ENCODE results near the gene ABCG1.

Gene ABCG1

DNA sequence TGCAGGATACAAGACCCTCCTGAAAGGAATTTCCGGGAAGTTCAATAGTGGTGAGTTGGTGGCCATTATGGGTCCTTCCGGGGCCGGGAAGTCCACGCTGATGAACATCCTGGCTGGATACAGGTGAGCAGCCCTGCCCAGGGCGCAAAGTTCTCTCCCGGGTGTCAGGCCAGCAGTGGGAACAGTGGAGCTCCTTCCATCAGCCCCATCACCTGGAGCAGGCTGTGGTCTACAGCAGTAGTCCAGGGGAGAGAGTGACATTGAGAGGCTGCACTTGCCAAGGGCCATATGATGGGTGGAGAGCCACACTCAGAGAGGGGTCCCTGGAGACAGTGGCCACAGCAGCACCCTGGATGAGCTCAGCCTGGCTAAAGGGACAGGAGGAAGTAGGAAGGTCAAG, 52.1 kb downstream of the ABCG1 start:
- DNase-seq (ENCODE audit: low spot score): no peak

DNA sequence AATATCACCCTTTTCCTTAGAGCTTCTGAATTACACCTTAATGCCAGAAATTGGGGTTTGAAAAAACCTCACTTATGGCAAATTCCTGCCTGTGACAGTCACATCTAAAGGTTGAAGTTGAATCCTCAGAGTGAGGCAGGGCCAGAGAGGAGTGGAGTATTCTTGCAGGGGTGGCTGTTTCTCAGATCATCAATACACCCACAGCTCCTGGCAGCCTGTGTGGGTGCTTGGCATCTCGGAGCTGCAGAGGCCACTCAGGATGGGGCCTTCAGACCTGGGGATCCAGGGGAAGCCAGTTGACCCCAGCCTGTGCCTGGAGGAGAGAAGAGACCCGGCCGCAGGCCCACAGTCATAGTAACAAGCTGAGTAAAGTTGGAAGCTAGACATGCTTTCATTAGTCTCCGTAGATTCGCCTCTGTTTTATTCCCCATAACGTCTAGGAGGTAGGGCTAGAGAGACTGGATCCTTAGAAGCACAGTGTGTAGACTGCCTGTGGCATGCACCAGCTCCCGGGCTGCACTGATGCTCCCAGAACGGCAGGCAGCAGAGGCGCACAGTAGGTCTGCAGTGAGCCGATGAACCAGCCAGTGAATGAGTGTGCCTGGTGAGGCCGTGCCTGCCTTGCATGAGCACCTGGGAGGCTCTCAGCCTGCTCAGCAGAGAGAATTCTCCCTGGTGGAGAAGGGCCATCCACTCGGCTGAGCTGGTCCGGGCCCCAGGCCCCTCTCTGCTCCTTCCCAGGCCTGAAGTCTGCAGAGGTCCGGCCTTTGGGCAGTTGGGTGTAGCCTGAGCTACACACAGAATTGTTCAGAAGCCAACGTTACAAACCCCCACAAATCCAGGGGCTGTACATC, 53.4 kb downstream of the ABCG1 start:
- DNase-seq (ENCODE audit: low spot score): no peak

- DNase-seq (ENCODE audit: low spot score): no peak
Observed at GRCh38 chr21:42272984-42273600, 54.2 kb downstream of the ABCG1 start.

GRCh38 chr21:42276076-42276475, 57.1 kb downstream of the ABCG1 start:
- DNase-seq (ENCODE audit: low spot score): no peak

DNA sequence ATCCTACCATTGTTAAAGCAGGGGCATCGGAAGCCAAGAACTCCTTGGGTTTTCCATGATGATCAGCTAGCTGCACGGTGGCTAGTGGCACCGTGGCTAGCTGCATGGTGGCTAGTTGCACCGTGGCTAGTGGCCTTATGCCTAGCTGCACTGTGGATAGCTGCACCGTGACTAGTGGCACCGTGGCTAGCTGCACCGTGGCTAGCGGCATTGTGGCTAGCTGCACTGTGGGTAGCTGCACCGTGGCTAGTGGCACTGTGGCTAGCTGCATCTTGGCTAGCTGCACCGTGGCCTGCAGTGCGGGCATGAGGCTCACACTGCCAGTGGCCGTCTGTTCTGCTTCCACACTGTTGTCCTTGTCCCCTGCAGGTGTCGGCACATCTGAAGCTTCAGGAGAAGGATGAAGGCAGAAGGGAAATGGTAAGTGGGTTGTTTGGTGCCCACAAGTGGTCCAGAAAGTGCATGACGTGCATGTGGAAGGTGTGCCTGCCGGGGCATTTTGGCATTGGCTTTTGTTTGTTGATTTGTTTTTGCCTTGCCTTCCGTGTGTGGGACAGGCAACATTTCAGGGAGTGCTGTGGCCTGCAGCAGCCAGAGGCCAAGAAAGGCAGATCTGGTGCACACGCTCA, 57.7 kb downstream of the ABCG1 start:
- no peak for DNase-seq (ENCODE audit: low spot score)

- DNase-seq (ENCODE audit: low spot score): no peak
Observed at GRCh38 chr21:42277593-42277992, 58.7 kb downstream of the ABCG1 start.

- DNase-seq (ENCODE audit: low spot score): no peak
Observed at GRCh38 chr21:42278451-42279149, 59.7 kb downstream of the ABCG1 start.

GRCh38 chr21:42279341-42279871, 60.5 kb downstream of the ABCG1 start:
- DNase-seq (ENCODE audit: low spot score): no peak

DNA sequence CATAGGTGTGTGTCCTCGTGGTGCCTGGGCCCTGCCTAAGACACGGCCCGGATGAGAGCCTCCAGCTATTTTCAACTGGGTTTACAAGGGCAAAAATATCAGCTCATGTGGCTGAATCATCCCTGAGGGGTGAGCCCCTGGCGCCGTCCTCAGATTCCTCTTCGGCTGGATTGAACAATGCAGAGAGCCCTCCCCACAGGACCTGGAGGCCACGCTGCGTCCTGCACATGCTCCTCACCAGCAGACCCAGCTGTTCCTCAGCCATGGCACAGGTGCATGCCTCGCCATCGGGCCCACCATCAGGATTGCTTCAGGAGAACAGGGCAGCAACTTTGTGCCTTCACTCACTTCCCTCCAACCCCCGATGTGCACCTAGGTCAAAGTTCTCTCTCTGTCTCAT, 60.9 kb downstream of the ABCG1 start:
- no peak for DNase-seq (ENCODE audit: low spot score)

GRCh38 chr21:42280356-42281180, 61.6 kb downstream of the ABCG1 start:
- DNase-seq (ENCODE audit: low spot score): no peak

DNA sequence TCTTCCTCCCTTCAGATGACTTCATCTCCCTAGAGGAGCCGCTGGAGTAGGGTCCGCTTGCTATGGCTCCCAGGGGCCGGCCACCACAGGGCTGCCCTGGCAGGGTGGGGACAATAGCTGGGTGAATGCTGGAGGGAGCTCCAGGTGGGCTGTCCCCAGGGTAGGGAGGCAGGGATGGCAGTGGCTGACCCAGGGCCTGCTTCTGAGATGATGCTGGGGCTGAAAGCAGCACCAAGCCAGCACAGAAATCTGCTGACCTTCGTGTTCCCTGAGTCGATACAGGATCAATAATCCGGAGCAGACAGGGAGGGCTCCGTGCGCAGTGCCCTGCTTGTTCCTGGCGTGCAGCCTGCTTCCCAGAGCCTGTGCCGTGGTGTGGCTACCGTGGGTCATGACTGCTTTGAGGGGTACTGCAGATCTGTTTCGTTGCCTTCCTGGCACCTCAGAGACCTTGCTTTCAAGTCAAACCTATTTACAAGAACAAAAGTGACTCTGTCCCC, 62.3 kb downstream of the ABCG1 start:
- DNase-seq (ENCODE audit: low spot score): no peak

- DNase-seq (ENCODE audit: low spot score): no peak
Observed at GRCh38 chr21:42282021-42282420, 63.1 kb downstream of the ABCG1 start.

DNA sequence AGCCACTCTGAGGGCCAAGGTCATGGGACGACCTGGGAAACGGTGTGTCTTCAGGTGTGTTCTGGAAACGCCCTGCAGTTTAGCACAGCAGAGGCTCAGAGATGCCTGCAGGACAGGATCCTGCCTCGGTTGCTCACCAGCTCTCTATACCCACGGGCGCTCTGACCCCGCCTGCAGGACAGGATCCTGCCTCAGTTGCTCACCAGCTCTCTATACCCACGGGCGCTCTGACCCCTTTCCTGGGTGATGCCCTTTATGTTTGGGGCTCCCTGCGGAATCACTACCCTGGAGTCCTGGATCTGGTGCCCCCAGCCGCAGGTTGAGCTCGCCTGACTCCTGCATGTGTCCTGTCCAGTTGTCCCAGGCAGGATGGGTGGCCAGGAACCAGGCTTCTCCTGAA, 63.8 kb downstream of the ABCG1 start:
- no peak for DNase-seq (ENCODE audit: low spot score)

GRCh38 chr21:42285569-42286245, 66.8 kb downstream of the ABCG1 start:
- no peak for DNase-seq (ENCODE audit: low spot score)

- no peak for DNase-seq (ENCODE audit: low spot score)
Observed at GRCh38 chr21:42286416-42286815, 67.5 kb downstream of the ABCG1 start.

GRCh38 chr21:42287193-42288083, 68.5 kb downstream of the ABCG1 start:
- DNase-seq (ENCODE audit: low spot score): no peak

GRCh38 chr21:42288962-42289361, 70.0 kb downstream of the ABCG1 start:
- DNase-seq (ENCODE audit: low spot score): no peak

DNA sequence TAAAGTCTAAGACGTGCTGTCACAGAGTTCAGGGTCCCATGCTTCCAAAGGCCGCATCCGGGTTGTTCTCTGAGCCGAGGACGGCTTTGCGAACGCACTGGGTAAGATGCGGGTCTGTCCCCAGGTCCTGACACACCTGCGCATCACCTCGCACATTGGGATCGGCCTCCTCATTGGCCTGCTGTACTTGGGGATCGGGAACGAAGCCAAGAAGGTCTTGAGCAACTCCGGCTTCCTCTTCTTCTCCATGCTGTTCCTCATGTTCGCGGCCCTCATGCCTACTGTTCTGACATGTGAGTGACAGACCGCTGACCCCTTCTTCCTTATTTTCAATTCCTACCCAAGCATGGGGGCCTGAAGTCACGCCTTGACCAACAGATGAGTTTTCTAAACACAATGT, 71.0 kb downstream of the ABCG1 start:
- DNase-seq (ENCODE audit: low spot score): no peak

DNA sequence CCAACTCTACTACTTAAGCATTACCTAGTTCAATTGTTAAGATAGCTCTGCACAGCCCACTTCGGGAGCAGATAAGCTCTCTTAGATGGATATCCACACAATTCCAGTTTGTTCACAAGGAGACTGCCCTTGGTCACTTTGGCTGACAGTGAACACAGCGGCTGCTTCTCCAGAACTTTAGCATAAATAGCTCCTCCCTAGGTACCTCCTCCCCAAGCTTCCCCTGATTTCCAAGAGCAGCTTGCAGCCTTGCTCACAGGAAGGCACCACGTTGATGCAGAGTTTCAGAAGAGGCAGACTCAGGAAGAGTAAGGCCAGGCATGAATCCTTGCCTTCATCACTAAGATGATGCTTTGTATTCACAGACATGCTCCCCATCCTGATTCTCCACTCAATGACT, 71.6 kb downstream of the ABCG1 start:
- no peak for DNase-seq (ENCODE audit: low spot score)

Measured in SW480 (cell line).